ENCODE results near the gene ULK1.
"Not testable (repeated sequence)": the region's sequence is repeated elsewhere in the genome, so short reads cannot be mapped to it uniquely, and the experiment has no call there.

DNA sequence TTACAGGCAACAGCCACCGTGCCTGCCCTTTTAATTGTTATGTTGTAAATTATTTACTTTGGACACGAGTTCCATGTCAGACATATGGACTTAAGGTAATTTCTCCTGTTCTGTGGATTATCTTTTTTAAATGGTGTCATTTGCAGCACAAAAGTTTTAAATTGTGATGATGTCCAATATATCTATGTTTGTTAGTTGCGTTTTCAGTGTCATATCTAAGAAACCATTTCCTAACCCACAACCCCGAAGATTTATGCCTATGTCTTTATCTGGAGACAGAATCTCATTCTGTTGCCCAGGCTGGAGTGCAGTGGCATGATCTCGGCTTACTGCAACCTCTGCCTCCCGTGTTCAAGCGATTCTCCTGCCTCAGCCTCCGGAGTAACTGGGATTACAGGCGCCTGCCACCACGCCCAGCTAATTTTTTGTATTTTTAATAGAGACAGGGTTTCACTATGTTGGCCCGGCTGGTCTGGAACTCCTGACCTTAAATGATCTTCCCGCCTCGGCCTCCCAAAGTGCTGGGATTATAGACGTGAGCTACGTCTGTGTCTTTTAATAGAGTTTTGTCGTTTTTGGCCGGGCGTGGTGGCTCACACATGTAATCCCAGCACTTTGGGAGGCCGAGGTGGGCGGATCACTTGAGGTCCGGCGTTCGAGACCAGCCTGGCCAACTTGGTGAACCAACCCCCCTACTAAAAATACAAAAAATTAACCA lies 54.5 kb downstream of the ULK1 start:
- TF ChIP-seq, protein P1, sequence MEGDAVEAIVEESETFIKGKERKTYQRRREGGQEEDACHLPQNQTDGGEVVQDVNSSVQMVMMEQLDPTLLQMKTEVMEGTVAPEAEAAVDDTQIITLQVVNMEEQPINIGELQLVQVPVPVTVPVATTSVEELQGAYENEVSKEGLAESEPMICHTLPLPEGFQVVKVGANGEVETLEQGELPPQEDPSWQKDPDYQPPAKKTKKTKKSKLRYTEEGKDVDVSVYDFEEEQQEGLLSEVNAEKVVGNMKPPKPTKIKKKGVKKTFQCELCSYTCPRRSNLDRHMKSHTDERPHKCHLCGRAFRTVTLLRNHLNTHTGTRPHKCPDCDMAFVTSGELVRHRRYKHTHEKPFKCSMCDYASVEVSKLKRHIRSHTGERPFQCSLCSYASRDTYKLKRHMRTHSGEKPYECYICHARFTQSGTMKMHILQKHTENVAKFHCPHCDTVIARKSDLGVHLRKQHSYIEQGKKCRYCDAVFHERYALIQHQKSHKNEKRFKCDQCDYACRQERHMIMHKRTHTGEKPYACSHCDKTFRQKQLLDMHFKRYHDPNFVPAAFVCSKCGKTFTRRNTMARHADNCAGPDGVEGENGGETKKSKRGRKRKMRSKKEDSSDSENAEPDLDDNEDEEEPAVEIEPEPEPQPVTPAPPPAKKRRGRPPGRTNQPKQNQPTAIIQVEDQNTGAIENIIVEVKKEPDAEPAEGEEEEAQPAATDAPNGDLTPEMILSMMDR (IDR thresholded peaks at IDR 0.05): not testable (repeated sequence)
- not testable (repeated sequence) for TF ChIP-seq EP300, POLR2A (IDR thresholded peaks at IDR 0.05)
